SK-N-SH (cell line): ENCODE measurements around the gene FAM222A. TPM values are rescaled to one million over a fixed set of nuclear protein-coding genes. Genes with fewer than 3 reads are reported as not detected.

Experiments
- CTCF ChIA-PET: fragments of 300-600, 350-600 bp; formaldehyde crosslinking; extraction: SDS; loops from one replicate; lab custom pipeline; 2021; lab: Yijun Ruan, JAX
- POLR2A ChIA-PET: fragments of 350-600 bp; sonication (Branson Sonifier 250); formaldehyde crosslinking; extraction: SDS; loops from one replicate; lab custom pipeline; 2020; ENCODE audit warnings: antibody characterized with exemption, inconsistent platforms; lab: Yijun Ruan, JAX
- DNase-seq: peaks from one replicate; pipeline ENCODE4 v3.0.0; 2012
- H2AFZ ChIP-seq: fragments of 200-600 bp; sonication (generic); 2 replicates; pipeline ENCODE4 v1.8.1; 2016; ENCODE audit warnings: antibody characterized with exemption, mild to moderate bottlenecking, low read depth
- H3F3A ChIP-seq: fragments of 200-600 bp; sonication (generic); replicated peaks from 2 replicates; pipeline ENCODE3; 2016; ENCODE audit warnings: antibody characterized with exemption, mild to moderate bottlenecking; ENCODE audit not compliant: insufficient read depth
- H3K27ac ChIP-seq, 2 experiments: fragments of 200-500 bp in 1 of 2; fragments of 200-600 bp in 1 of 2; sonication (Bioruptor generic) in 1 of 2; sonication (generic), shearing (Covaris generic) in 1 of 2; 2 replicates each; pipeline versions ENCODE4 v1.5.1 to v1.6.1; 2014 to 2016; ENCODE audit warnings: low read depth in 2 of 2, inconsistent platforms in 1 of 2, low read length in 1 of 2, mild to moderate bottlenecking in 1 of 2, mixed read lengths in 1 of 2
- H3K27me3 ChIP-seq: fragments of 200-600 bp; sonication (generic), shearing (Covaris generic); 2 replicates; pipeline ENCODE4 v1.6.1; 2016; ENCODE audit warnings: mixed run types; ENCODE audit not compliant: insufficient read depth
- H3K36me3 ChIP-seq, 2 experiments: fragments of 200-500 bp in 1 of 2; fragments of 200-600 bp in 1 of 2; sonication (Bioruptor generic) in 1 of 2; sonication (generic) in 1 of 2; replicated peaks in 1 of 2; 2 replicates each; pipeline versions ENCODE3 to v1.5.1; 2014 to 2016; ENCODE audit warnings: low read length in 1 of 2, mild to moderate bottlenecking in 1 of 2; ENCODE audit not compliant: insufficient read depth in 2 of 2, control insufficient read depth in 1 of 2
- H3K4me1 ChIP-seq, 2 experiments: fragments of 200-500 bp in 1 of 2; fragments of 200-600 bp in 1 of 2; sonication (Bioruptor generic) in 1 of 2; sonication (generic), shearing (Covaris generic) in 1 of 2; 2 replicates each; pipeline versions ENCODE4 v1.5.1 to v1.6.1; 2014 to 2016; ENCODE audit warnings: low read depth in 1 of 2, low read length in 1 of 2, mixed run types in 1 of 2; ENCODE audit not compliant: insufficient read depth in 2 of 2, control insufficient read depth in 1 of 2
- H3K4me2 ChIP-seq: fragments of 200-600 bp; sonication (generic), shearing (Covaris generic); 2 replicates; pipeline ENCODE4 v1.6.1; 2017; ENCODE audit warnings: mixed run types
- H3K4me3 ChIP-seq, 2 experiments: fragments of 200-500 bp in 1 of 2; fragments of 200-600 bp in 1 of 2; sonication (Bioruptor generic) in 1 of 2; sonication (generic), shearing (Covaris generic) in 1 of 2; 2 replicates each; pipeline versions ENCODE4 v1.5.1 to v1.8.1; 2014 to 2016; ENCODE audit warnings: low read depth in 2 of 2, inconsistent platforms in 1 of 2, low read length in 1 of 2, mild to moderate bottlenecking in 1 of 2, mixed read lengths in 1 of 2, moderate library complexity in 1 of 2
- H3K79me2 ChIP-seq: fragments of 200-600 bp; sonication (generic); 2 replicates; pipeline ENCODE4 v1.8.1; 2017; ENCODE audit warnings: mild to moderate bottlenecking; ENCODE audit not compliant: insufficient read depth
- H3K9ac ChIP-seq: fragments of 200-600 bp; sonication (generic); 2 replicates; pipeline ENCODE4 v1.6.1; 2017; ENCODE audit warnings: mixed run types
- H3K9me2 ChIP-seq: fragments of 200-600 bp; sonication (generic); 2 replicates; pipeline ENCODE4 v1.6.1; 2017; ENCODE audit warnings: mixed run types
- H3K9me3 ChIP-seq: fragments of 200-600 bp; sonication (generic); 2 replicates; pipeline ENCODE4 v1.6.1; 2017; ENCODE audit warnings: mixed run types, mild to moderate bottlenecking, moderate library complexity
- H4K20me1 ChIP-seq: fragments of 200-600 bp; sonication (generic); 2 replicates; pipeline ENCODE4 v1.6.1; 2017; ENCODE audit warnings: mild to moderate bottlenecking, mixed run types; ENCODE audit not compliant: insufficient read depth
- CHD2 ChIP-seq: fragments of 150-350 bp; IDR thresholded peaks from 2 replicates; pipeline ENCODE4 v1.6.1; 2018; ENCODE audit warnings: low read length; ENCODE audit not compliant: partially characterized antibody
- EP300 ChIP-seq, 2 experiments: IDR thresholded peaks; 2 replicates each; pipeline versions ENCODE4 v1.4.0 to v1.6.1; 2012; ENCODE audit warnings: borderline replicate concordance in 1 of 2, low read depth in 1 of 2, low read length in 1 of 2
- FOSL2 ChIP-seq: IDR thresholded peaks from 2 replicates; pipeline ENCODE4 v1.4.0; 2012; ENCODE audit warnings: low read depth, mild to moderate bottlenecking, moderate library complexity, borderline replicate concordance
- JUND ChIP-seq: IDR thresholded peaks from 2 replicates; pipeline ENCODE4 v1.4.0; 2012
- MXI1 ChIP-seq: IDR thresholded peaks from 2 replicates; pipeline ENCODE4 v1.6.1; 2012; ENCODE audit warnings: mild to moderate bottlenecking, low read depth, low read length, improper control_type of control experiment
- NRF1 ChIP-seq: IDR thresholded peaks from 2 replicates; pipeline ENCODE4 v1.6.1; 2012; ENCODE audit warnings: low read depth, mild to moderate bottlenecking, low read length
- RCOR1 ChIP-seq: fragments of 150-350 bp; IDR thresholded peaks from 2 replicates; pipeline ENCODE4 v1.6.1; 2017; ENCODE audit warnings: antibody characterized with exemption, low read length
- RXRA ChIP-seq: IDR thresholded peaks from 2 replicates; pipeline ENCODE4 v1.4.0; 2012; ENCODE audit warnings: low read depth, mild to moderate bottlenecking, borderline replicate concordance
- SMC3 ChIP-seq: IDR thresholded peaks from 2 replicates; pipeline ENCODE4 v1.6.1; 2012; ENCODE audit warnings: low read depth, low read length, improper control_type of control experiment
- YY1 ChIP-seq: IDR thresholded peaks from 2 replicates; pipeline ENCODE4 v1.4.0; 2012; ENCODE audit warnings: low read depth, mild to moderate bottlenecking
- WGBS: methylation state at CpG from one replicate; pipeline ENCODE4 v1.1.6; 2017; ENCODE audit warnings: low lambda C conversion rate; 5-methylcytosine and 5-hydroxymethylcytosine counted together
- polyA plus RNA-seq, 3 experiments: library from polyadenylated mRNA; depleted of rRNA; stranded (reverse); fragments of >200 nt; gene quantifications; 2 replicates each; pipeline ENCODE4 v1.2.3, GENCODE V29; 2012
- TF ChIP-seq, protein P1 (sequence below): fragments of 150-350 bp; IDR thresholded peaks from 2 replicates; pipeline ENCODE4 v1.6.1; 2016; ENCODE audit warnings: mild to moderate bottlenecking, low read depth, low read length
- TF ChIP-seq, protein P2 (sequence below): IDR thresholded peaks from 2 replicates; pipeline ENCODE4 v1.4.0; 2012; ENCODE audit warnings: low read depth, borderline replicate concordance
- TF ChIP-seq, protein P3 (sequence below): IDR thresholded peaks from 2 replicates; pipeline ENCODE4 v1.4.0; 2012; ENCODE audit warnings: low read depth
- TF ChIP-seq, protein P4 (sequence below): fragments of 200-600 bp; sonication (generic); IDR thresholded peaks from 2 replicates; pipeline ENCODE4 v1.6.1; 2017; ENCODE audit warnings: antibody characterized with exemption, mild to moderate bottlenecking, moderate library complexity

Gene FAM222A
- polyA plus RNA-seq, 1 of the 3 experiments (the other 2 are of a cell fraction) = 1.6 TPM

DNA sequence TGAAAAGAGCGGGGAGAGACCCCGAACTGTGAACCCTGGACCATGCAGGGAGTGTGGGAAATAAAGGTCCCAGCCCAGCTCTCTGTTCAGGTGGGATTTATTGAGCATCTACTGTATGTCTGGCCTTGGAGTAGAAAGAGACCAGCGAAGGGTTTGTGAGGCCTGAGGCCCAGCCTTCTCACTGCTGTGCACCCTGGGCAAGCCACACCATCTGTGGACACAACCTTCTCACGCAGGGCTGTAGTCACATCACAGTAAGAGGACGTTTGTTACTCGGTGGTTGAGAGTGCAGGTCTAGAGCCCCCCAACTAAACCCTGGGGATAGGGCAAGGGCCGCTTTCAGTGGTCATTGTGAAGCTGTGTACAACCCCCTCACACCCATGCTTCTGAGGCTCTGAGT is 18.2 kb downstream of the FAM222A start:
- 55% methylated on average over 4 of the region's 7 CpGs for WGBS
- Histone ChIP-seq H3F3A (no peaks in the 10 kb centered on the region), H3K9me3 (no peaks in the 10 kb centered on the region), H4K20me1 (0 out of 2 replicates have a peak, but pooled peaks cover 5% of the 10 kb centered on the region), H3K27ac (peak overlapping the region in 1 of 2 experiments; percentile 86; a peak in 2 of 4 replicates), H3K9ac (no peak overlapping the region), H3K9me2 (no peaks in the 10 kb centered on the region), H3K4me1 (peaks cover 0 to 85% of the 10 kb centered on the region in 2 experiments; a peak in 1 of 4 replicates), H3K27me3 (no peaks in the 10 kb centered on the region), H2AFZ (no peak overlapping the region), H3K4me2 (no peak overlapping the region), H3K36me3 (no peaks in the 10 kb centered on the region), H3K79me2 (no peaks in the 10 kb centered on the region), H3K4me3 (no peak overlapping the region)
- ChIA-PET CTCF (interaction anchor here (1.0 to 1.7 kb wide), 3 partner anchors 12 to 135 kb away, joined by 3 to 8 read pairs (median 8); no protein-coding TSS in a partner anchor), POLR2A (interaction anchor here (1.4 kb wide), 1 partner anchor 9 kb away, joined by 3 read pairs; no protein-coding TSS in a partner anchor)
- peak; percentile 41 for DNase-seq
- TF ChIP-seq NRF1 (no peak), RXRA (no peak), SMC3 (no peak), MXI1 (no peak), JUND (no peak), CHD2 (no peak), RCOR1 (no peak), EP300 (IDR thresholded peaks at IDR 0.05; ENCODE audit: borderline replicate concordance in 1 of 2, low read depth in 1 of 2, low read length in 1 of 2) (no peak), FOSL2 (no peak), YY1 (no peak)
- TF ChIP-seq, protein P1, sequence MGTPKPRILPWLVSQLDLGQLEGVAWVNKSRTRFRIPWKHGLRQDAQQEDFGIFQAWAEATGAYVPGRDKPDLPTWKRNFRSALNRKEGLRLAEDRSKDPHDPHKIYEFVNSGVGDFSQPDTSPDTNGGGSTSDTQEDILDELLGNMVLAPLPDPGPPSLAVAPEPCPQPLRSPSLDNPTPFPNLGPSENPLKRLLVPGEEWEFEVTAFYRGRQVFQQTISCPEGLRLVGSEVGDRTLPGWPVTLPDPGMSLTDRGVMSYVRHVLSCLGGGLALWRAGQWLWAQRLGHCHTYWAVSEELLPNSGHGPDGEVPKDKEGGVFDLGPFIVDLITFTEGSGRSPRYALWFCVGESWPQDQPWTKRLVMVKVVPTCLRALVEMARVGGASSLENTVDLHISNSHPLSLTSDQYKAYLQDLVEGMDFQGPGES = no peak
- TF ChIP-seq, protein P2, sequence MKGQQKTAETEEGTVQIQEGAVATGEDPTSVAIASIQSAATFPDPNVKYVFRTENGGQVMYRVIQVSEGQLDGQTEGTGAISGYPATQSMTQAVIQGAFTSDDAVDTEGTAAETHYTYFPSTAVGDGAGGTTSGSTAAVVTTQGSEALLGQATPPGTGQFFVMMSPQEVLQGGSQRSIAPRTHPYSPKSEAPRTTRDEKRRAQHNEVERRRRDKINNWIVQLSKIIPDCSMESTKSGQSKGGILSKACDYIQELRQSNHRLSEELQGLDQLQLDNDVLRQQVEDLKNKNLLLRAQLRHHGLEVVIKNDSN = no peak
- TF ChIP-seq, protein P3, sequence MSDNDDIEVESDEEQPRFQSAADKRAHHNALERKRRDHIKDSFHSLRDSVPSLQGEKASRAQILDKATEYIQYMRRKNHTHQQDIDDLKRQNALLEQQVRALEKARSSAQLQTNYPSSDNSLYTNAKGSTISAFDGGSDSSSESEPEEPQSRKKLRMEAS = no peak
- TF ChIP-seq, protein P4, sequence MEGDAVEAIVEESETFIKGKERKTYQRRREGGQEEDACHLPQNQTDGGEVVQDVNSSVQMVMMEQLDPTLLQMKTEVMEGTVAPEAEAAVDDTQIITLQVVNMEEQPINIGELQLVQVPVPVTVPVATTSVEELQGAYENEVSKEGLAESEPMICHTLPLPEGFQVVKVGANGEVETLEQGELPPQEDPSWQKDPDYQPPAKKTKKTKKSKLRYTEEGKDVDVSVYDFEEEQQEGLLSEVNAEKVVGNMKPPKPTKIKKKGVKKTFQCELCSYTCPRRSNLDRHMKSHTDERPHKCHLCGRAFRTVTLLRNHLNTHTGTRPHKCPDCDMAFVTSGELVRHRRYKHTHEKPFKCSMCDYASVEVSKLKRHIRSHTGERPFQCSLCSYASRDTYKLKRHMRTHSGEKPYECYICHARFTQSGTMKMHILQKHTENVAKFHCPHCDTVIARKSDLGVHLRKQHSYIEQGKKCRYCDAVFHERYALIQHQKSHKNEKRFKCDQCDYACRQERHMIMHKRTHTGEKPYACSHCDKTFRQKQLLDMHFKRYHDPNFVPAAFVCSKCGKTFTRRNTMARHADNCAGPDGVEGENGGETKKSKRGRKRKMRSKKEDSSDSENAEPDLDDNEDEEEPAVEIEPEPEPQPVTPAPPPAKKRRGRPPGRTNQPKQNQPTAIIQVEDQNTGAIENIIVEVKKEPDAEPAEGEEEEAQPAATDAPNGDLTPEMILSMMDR = no peak
